HCT116 (cell line): ENCODE measurements around the gene USP48. TPM values are rescaled to one million over a fixed set of nuclear protein-coding genes. Genes with fewer than 3 reads are reported as not detected.

Experiments used
- ATAC-seq: fragments of 200-7000 bp; cut with Tn5 transposase; 2 replicates; pipeline ENCODE4 v1.9.1; 2020; ENCODE audit warnings: mild to moderate bottlenecking, moderate library complexity
- BruUV-seq: library from RNA; stranded (reverse); fragments of 400-500 nt; replicated peaks from 2 replicates; lab custom pipeline; 2021; lab: Mats Ljungman, UMichigan
- CTCF ChIA-PET: fragments of 300-600 bp; sonication (Branson Sonifier 250); formaldehyde crosslinking; loops from one replicate; lab custom pipeline; 2021; ENCODE audit warnings: antibody characterized with exemption; lab: Charles Lee
- POLR2A ChIA-PET: fragments of 300-600, 350-600 bp; sonication (Branson Sonifier 250); formaldehyde crosslinking; loops from one replicate; lab custom pipeline; 2021; ENCODE audit warnings: antibody characterized with exemption; lab: Charles Lee
- RAD21 ChIA-PET, 2 experiments: fragments of 300-600 bp; sonication (Branson Sonifier 250); formaldehyde crosslinking; loops; one replicate each; lab custom pipeline; 2023; ENCODE audit warnings: low total read pairs in 2 of 2; ENCODE audit not compliant: uncharacterized antibody in 2 of 2, unreplicated experiment in 2 of 2, low non-redundant PET in 1 of 2; lab: Charles Lee
- DNase-seq: peaks from one replicate; pipeline ENCODE4 v3.0.0-alpha.2; 2010; ENCODE audit warnings: low read depth, low spot score
- H2AFZ ChIP-seq: fragments of 200-600 bp; shearing (Covaris generic), sonication (generic); 2 replicates; pipeline ENCODE4 v1.6.1; 2017; ENCODE audit warnings: low read depth, mixed run types, mixed read lengths, antibody characterized with exemption, low read length; ENCODE audit not compliant: poor library complexity, severe bottlenecking
- H3K27ac ChIP-seq: 2 replicates; pipeline ENCODE4 v1.5.1; 2012; ENCODE audit warnings: low read depth, low read length
- H3K27me3 ChIP-seq: fragments of 200-600 bp; sonication (generic); 2 replicates; pipeline ENCODE4 v1.6.1; 2016; ENCODE audit warnings: mixed run types, low read length, mixed read lengths; ENCODE audit not compliant: insufficient read depth
- H3K36me3 ChIP-seq, 2 experiments: fragments of 200-500 bp in 1 of 2; fragments of 200-600 bp in 1 of 2; sonication (Bioruptor generic) in 1 of 2; sonication (generic) in 1 of 2; 2 replicates each; pipeline versions ENCODE4 v1.5.1 to v1.6.1; 2014 to 2016; ENCODE audit warnings: low read length in 2 of 2, inconsistent platforms in 1 of 2, mixed read lengths in 1 of 2, mixed run types in 1 of 2; ENCODE audit not compliant: insufficient read depth in 2 of 2, control insufficient read depth in 1 of 2
- H3K4me1 ChIP-seq, 2 experiments: fragments of 200-600 bp in 1 of 2; sonication (generic) in 1 of 2; 2 replicates each; pipeline versions ENCODE4 v1.5.1 to v1.6.1; 2012 to 2017; ENCODE audit warnings: low read length in 2 of 2, inconsistent platforms in 1 of 2, mild to moderate bottlenecking in 1 of 2, mixed read lengths in 1 of 2, mixed run types in 1 of 2, moderate library complexity in 1 of 2; ENCODE audit not compliant: insufficient read depth in 2 of 2, control insufficient read depth in 1 of 2
- H3K4me2 ChIP-seq: fragments of 200-600 bp; sonication (generic); 2 replicates; pipeline ENCODE4 v1.6.1; 2017; ENCODE audit warnings: mixed run types, low read length, mixed read lengths
- H3K4me3 ChIP-seq, 2 experiments: fragments of 200-600 bp in 1 of 2; sonication (generic) in 1 of 2; replicated peaks in 1 of 2; 2 replicates each; pipeline ENCODE4 v1.5.1; 2011 to 2016; ENCODE audit warnings: low read length in 2 of 2, control low read depth in 1 of 2, low read depth in 1 of 2, mild to moderate bottlenecking in 1 of 2, mixed read lengths in 1 of 2, mixed run types in 1 of 2
- H3K79me2 ChIP-seq: fragments of 200-600 bp; sonication (generic); 2 replicates; pipeline ENCODE4 v1.6.1; 2017; ENCODE audit warnings: mild to moderate bottlenecking, mixed run types, low read length, moderate library complexity, mixed read lengths; ENCODE audit not compliant: insufficient read depth
- H3K9ac ChIP-seq: fragments of 200-600 bp; sonication (generic); 2 replicates; pipeline ENCODE4 v1.6.1; 2016; ENCODE audit warnings: low read length, mixed read lengths
- H3K9me2 ChIP-seq: fragments of 200-600 bp; sonication (generic), shearing (Covaris generic); 2 replicates; pipeline ENCODE4 v1.6.1; 2017; ENCODE audit warnings: mixed run types, mild to moderate bottlenecking, moderate library complexity; ENCODE audit not compliant: insufficient read depth
- H3K9me3 ChIP-seq, 2 experiments: fragments of 200-500 bp in 1 of 2; fragments of 200-600 bp in 1 of 2; sonication (Bioruptor generic) in 1 of 2; sonication (generic) in 1 of 2; 2 replicates each; pipeline ENCODE4 v1.6.1; 2014 to 2017; ENCODE audit warnings: low read length in 2 of 2, mixed read lengths in 2 of 2, inconsistent platforms in 1 of 2, low read depth in 1 of 2, mild to moderate bottlenecking in 1 of 2, mixed run types in 1 of 2, moderate library complexity in 1 of 2; ENCODE audit not compliant: control insufficient read depth in 1 of 2, insufficient read depth in 1 of 2
- H4K20me1 ChIP-seq: fragments of 200-600 bp; sonication (generic), shearing (Covaris generic); 2 replicates; pipeline ENCODE4 v1.6.1; 2017; ENCODE audit warnings: mixed run types, mild to moderate bottlenecking, moderate library complexity; ENCODE audit not compliant: insufficient read depth
- CBX3 ChIP-seq: IDR thresholded peaks from 2 replicates; pipeline ENCODE4 v1.6.1; 2012; ENCODE audit warnings: low read depth
- CEBPB ChIP-seq: IDR thresholded peaks from 2 replicates; pipeline ENCODE4 v1.6.1; 2012; ENCODE audit warnings: low read depth
- CTCF ChIP-seq, 3 experiments: fragments of 200-600 bp in 1 of 3; sonication (generic) in 1 of 3; IDR thresholded peaks in 2 of 3; conservative IDR thresholded peaks in 1 of 3; 2 replicates each; pipeline ENCODE4 v1.5.1; 2012 to 2017; ENCODE audit warnings: low read depth in 2 of 3, low read length in 2 of 3, antibody characterized with exemption in 1 of 3, borderline replicate concordance in 1 of 3, control low read depth in 1 of 3, mild to moderate bottlenecking in 1 of 3, mixed read lengths in 1 of 3, mixed run types in 1 of 3, moderate library complexity in 1 of 3; ENCODE audit not compliant: insufficient read depth in 1 of 3
- EGR1 ChIP-seq: IDR thresholded peaks from 2 replicates; pipeline ENCODE4 v1.6.1; 2012; ENCODE audit warnings: low read depth
- FOSL1 ChIP-seq: IDR thresholded peaks from 2 replicates; pipeline ENCODE4 v1.6.1; 2012; ENCODE audit warnings: low read depth
- MAX ChIP-seq: IDR thresholded peaks from 2 replicates; pipeline ENCODE4 v1.6.1; 2012
- POLR2AphosphoS5 ChIP-seq: IDR thresholded peaks from 2 replicates; pipeline ENCODE4 v1.6.1; 2011; ENCODE audit warnings: mild to moderate bottlenecking, low read depth, low read length, moderate library complexity
- RAD21 ChIP-seq: IDR thresholded peaks from 2 replicates; pipeline ENCODE4 v1.6.1; 2012; ENCODE audit warnings: low read depth, mild to moderate bottlenecking
- intact Hi-C: fragments of 100-400 bp; cut with micrococcal nuclease; formaldehyde crosslinking; loops from 2 replicates; pipeline ENCODE4 v1.10.0; 2022
- total RNA-seq: library from RNA; stranded (reverse); gene quantifications from one replicate; pipeline ENCODE4 v1.2.1, GENCODE V29; 2021; ENCODE audit not compliant: unreplicated experiment

Gene USP48
- total RNA-seq, 1 experiment from 2014 or later, result 54.8 TPM

DNA sequence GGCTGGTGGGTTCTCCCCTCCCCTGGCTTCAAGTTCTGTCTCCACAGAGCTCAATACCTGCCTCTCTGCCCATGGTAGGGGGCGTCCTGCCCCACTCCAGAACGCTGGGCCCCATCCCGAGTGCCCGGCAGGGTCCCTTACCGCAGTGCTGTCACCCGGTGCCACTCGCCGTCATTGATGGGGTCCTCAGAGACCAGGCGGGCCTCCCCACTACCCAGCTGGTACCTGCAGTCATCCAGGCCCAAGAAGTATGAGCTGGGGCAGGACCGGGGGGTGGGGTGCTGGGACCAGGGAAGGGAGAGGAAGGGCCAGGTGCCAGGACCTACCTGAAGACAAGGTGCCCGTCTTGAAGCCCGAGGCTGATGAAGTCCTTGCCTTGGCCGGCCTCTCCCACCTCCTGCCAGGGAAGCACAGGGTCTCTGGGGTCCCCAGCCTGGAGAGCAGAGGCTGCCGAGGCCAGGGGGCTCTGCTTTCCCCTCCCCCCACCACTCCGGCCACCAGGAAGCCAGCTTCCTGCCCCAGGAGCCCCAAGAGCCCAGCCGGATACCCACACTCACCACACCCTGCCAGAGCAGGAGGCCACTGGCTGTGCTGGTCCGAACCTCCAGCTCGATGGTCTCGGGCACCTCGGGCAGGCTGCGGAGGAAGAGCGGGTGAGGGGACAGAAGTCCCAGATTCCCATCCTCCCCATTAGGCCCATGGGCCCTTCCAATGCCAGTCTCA lies 41.2 kb upstream of the USP48 start:
- no peaks in the 10 kb centered on the region for H4K20me1 ChIP-seq
- no peaks in the 10 kb centered on the region for H3K79me2 ChIP-seq
- H3K36me3 ChIP-seq, result no peaks in the 10 kb centered on the region; a peak in 1 of 4 replicates
- H3K4me2 ChIP-seq, result no peak overlapping the region
- no peaks in the 10 kb centered on the region for H3K9me2 ChIP-seq
- no TSS peak for BruUV-seq
- no peak overlapping the region for H3K4me3 ChIP-seq
- DNase-seq (no peak), ATAC-seq (no peak)
- no peak overlapping the region for H3K9ac ChIP-seq
- no peak overlapping the region for H3K27ac ChIP-seq
- H3K9me3 ChIP-seq, result no peaks in the 10 kb centered on the region
- ChIA-PET RAD21 (no interaction called here), POLR2A (no interaction called here), CTCF (no interaction called here)
- TF ChIP-seq CTCF (IDR thresholded peaks at IDR 0.05 in 2 of 3, conservative IDR thresholded peaks at IDR 0.05 in 1 of 3; ENCODE audit: borderline replicate concordance in 1 of 3, insufficient read depth in 1 of 3, low read depth in 2 of 3, low read length in 2 of 3) (no peak), POLR2AphosphoS5 (no peak), CBX3 (no peak), EGR1 (no peak), FOSL1 (no peak), MAX (no peak), RAD21 (no peak), CEBPB (no peak)
- no peak overlapping the region for H2AFZ ChIP-seq
- intact Hi-C loops, result no loop called here
- H3K4me1 ChIP-seq, result no peaks in the 10 kb centered on the region
- no peaks in the 10 kb centered on the region for H3K27me3 ChIP-seq
